Middle frontal gyrus (tissue), 1 donor: ENCODE measurements around the gene IL6R.
A peak's percentile ranks its signal among the peaks of the same experiment; 100 is the strongest.
"Not testable (repeated sequence)": the region's sequence is repeated elsewhere in the genome, so short reads cannot be mapped to it uniquely, and the experiment has no call there.

Experiments
- DNase-seq: peaks from one replicate; pipeline ENCODE4 v3.0.0-alpha.2; 2015; ENCODE audit warnings: low spot score; ENCODE audit errors: extremely low spot score

The IL6R gene

GRCh38 chr1:154479764-154480421 is 74.8 kb downstream of the IL6R start:
- peak; percentile 84 for DNase-seq

- DNase-seq, result no peak
Measured at GRCh38 chr1:154481053-154481452, 75.9 kb downstream of the IL6R start.

GRCh38 chr1:154483941-154484803 is 79.0 kb downstream of the IL6R start:
- no peak for DNase-seq

- DNase-seq, result no peak
Measured at GRCh38 chr1:154485106-154485505, 80.0 kb downstream of the IL6R start.

- DNase-seq, result no peak
Measured at GRCh38 chr1:154485910-154486496, 80.9 kb downstream of the IL6R start.

- not testable (repeated sequence) for DNase-seq
Measured at GRCh38 chr1:154486756-154487155, 81.6 kb downstream of the IL6R start.

GRCh38 chr1:154488922-154489321 is 83.8 kb downstream of the IL6R start:
- no peak for DNase-seq

- no peak for DNase-seq
Measured at GRCh38 chr1:154489695-154490274, 84.6 kb downstream of the IL6R start.

GRCh38 chr1:154490317-154490716 is 85.2 kb downstream of the IL6R start:
- no peak for DNase-seq

- no peak for DNase-seq
Measured at GRCh38 chr1:154492115-154492514, 87.0 kb downstream of the IL6R start.

GRCh38 chr1:154493276-154493675 is 88.1 kb downstream of the IL6R start:
- DNase-seq, result no peak

GRCh38 chr1:154495496-154496273 is 90.5 kb downstream of the IL6R start:
- no peak for DNase-seq

- no peak for DNase-seq
Measured at GRCh38 chr1:154496383-154496782, 91.2 kb downstream of the IL6R start.

GRCh38 chr1:154497026-154497806 is 92.1 kb downstream of the IL6R start:
- DNase-seq, result no peak

- DNase-seq, result no peak
Measured at GRCh38 chr1:154499446-154499845, 94.3 kb downstream of the IL6R start.

GRCh38 chr1:154500533-154500932 is 95.4 kb downstream of the IL6R start:
- no peak for DNase-seq

- DNase-seq, result no peak
Measured at GRCh38 chr1:154501423-154502065, 96.4 kb downstream of the IL6R start.

- no peak for DNase-seq
Measured at GRCh38 chr1:154502066-154502743, 97.1 kb downstream of the IL6R start, which contains the start of the genes SHE and TDRD10. Gene SHE, minus strand, starts transcription at chr1:154502412. Its CDS starts 386 bp downstream, at chr1:154502026. Gene TDRD10, plus strand, starts transcription at chr1:154502219. Its CDS starts 4,685 bp downstream, at chr1:154506904.

GRCh38 chr1:154502744-154503115 is 97.6 kb downstream of the IL6R start:
- no peak for DNase-seq
